Upper lobe of left lung (tissue), 4 donors: ENCODE data around the gene IDH1.

Experiments used
- CTCF ChIP-seq, 6 experiments: fragments of 450-650 bp in 4 of 6; fragments of 200-600 bp in 2 of 6; sonication (generic) in 2 of 6; IDR thresholded peaks; one replicate each; pipeline ENCODE4 v1.5.1; 2016 to 2019; ENCODE audit warnings: antibody characterized with exemption in 6 of 6
- EP300 ChIP-seq, 4 donors: sonication (generic); formaldehyde crosslinking; IDR thresholded peaks; one replicate each; pipeline ENCODE4 v1.5.1; 2017; ENCODE audit warnings: antibody characterized with exemption in 4 of 4, control low read depth in 2 of 4

- TF ChIP-seq EP300 (IDR thresholded peaks at IDR 0.05) (no peak), CTCF (IDR thresholded peaks at IDR 0.05) (no peak)
These were observed 14.2 kb upstream of the IDH1 start for GRCh38 chr2:208269091-208269490.
